ENCODE data around the gene OR11H7. TPM values are rescaled to one million over a fixed set of nuclear protein-coding genes. Genes with fewer than 3 reads are reported as not detected.
"Not testable (repeated sequence)": the region's sequence is repeated elsewhere in the genome, so short reads cannot be mapped to it uniquely, and the experiment has no call there.

OR11H7 gene
- not detected in 2 replicates for total RNA-seq

- no peak for DNase-seq (ENCODE audit: extremely low read depth, low read depth, low spot score)
Observed at GRCh38 chr14:20228681-20229080, at the start of gene OR11H7. TSS of gene OR11H7 (plus strand) at chr14:20228981.

- DNase-seq (ENCODE audit: extremely low read depth, low read depth, low spot score), result no peak
Observed at GRCh38 chr14:20179218-20179617, 49.6 kb upstream of the OR11H7 start.

- no peak for DNase-seq (ENCODE audit: extremely low read depth, low read depth, low spot score)
Observed at GRCh38 chr14:20179880-20180279, 48.9 kb upstream of the OR11H7 start.

- DNase-seq (ENCODE audit: extremely low read depth, low read depth, low spot score), result no peak
Observed at GRCh38 chr14:20180486-20180885, 48.3 kb upstream of the OR11H7 start.

- DNase-seq (ENCODE audit: extremely low read depth, low read depth, low spot score), result no peak
Observed at GRCh38 chr14:20184181-20184580, 44.6 kb upstream of the OR11H7 start.

- DNase-seq (ENCODE audit: extremely low read depth, low read depth, low spot score), result no peak
Observed at GRCh38 chr14:20190596-20190995, 38.2 kb upstream of the OR11H7 start, which contains the start of gene OR11G2. TSS of gene OR11G2 (plus strand) at chr14:20190896. CDS start at chr14:20197438, 6,542 bp downstream.

- no peak for DNase-seq (ENCODE audit: extremely low read depth, low read depth, low spot score)
Observed at GRCh38 chr14:20191396-20191795, 37.4 kb upstream of the OR11H7 start.

- DNase-seq (ENCODE audit: extremely low read depth, low read depth, low spot score), result no peak
Observed at GRCh38 chr14:20194101-20194500, 34.7 kb upstream of the OR11H7 start.

GRCh38 chr14:20195170-20195569 lies 33.6 kb upstream of the OR11H7 start:
- DNase-seq (ENCODE audit: extremely low read depth, low read depth, low spot score), result not testable (repeated sequence)

GRCh38 chr14:20195911-20196310 lies 32.9 kb upstream of the OR11H7 start:
- DNase-seq (ENCODE audit: extremely low read depth, low read depth, low spot score), result no peak

GRCh38 chr14:20197459-20197858 lies 31.3 kb upstream of the OR11H7 start:
- DNase-seq (ENCODE audit: extremely low read depth, low read depth, low spot score), result no peak

GRCh38 chr14:20198991-20199390 lies 29.8 kb upstream of the OR11H7 start:
- no peak for DNase-seq (ENCODE audit: extremely low read depth, low read depth, low spot score)

- DNase-seq (ENCODE audit: extremely low read depth, low read depth, low spot score), result no peak
Observed at GRCh38 chr14:20204721-20205120, 24.1 kb upstream of the OR11H7 start.

- DNase-seq (ENCODE audit: extremely low read depth, low read depth, low spot score), result no peak
Observed at GRCh38 chr14:20209595-20209994, 19.2 kb upstream of the OR11H7 start.

GRCh38 chr14:20212406-20212805 lies 16.4 kb upstream of the OR11H7 start:
- not testable (repeated sequence) for DNase-seq (ENCODE audit: extremely low read depth, low read depth, low spot score)

GRCh38 chr14:20215196-20215595 lies 13.6 kb upstream of the OR11H7 start:
- no peak for DNase-seq (ENCODE audit: extremely low read depth, low read depth, low spot score)

- DNase-seq (ENCODE audit: extremely low read depth, low read depth, low spot score), result no peak
Observed at GRCh38 chr14:20219033-20219432, 9.7 kb upstream of the OR11H7 start.

- no peak for DNase-seq (ENCODE audit: extremely low read depth, low read depth, low spot score)
Observed at GRCh38 chr14:20223410-20223809, 5.4 kb upstream of the OR11H7 start, which contains the start of gene OR11H6. TSS of gene OR11H6 (plus strand) at chr14:20223710. CDS start at chr14:20223710, 0 bp downstream.

GRCh38 chr14:20235415-20235814 lies 6.6 kb downstream of the OR11H7 start:
- not testable (repeated sequence) for DNase-seq (ENCODE audit: extremely low read depth, low read depth, low spot score)

GRCh38 chr14:20247646-20248246 lies 19.0 kb downstream of the OR11H7 start:
- no peak for DNase-seq (ENCODE audit: extremely low read depth, low read depth, low spot score)

GRCh38 chr14:20262642-20263128 lies 33.9 kb downstream of the OR11H7 start:
- no peak for DNase-seq (ENCODE audit: extremely low read depth, low read depth, low spot score)

- not testable (repeated sequence) for DNase-seq (ENCODE audit: extremely low read depth, low read depth, low spot score)
Observed at GRCh38 chr14:20264361-20264760, 35.6 kb downstream of the OR11H7 start.

- DNase-seq (ENCODE audit: extremely low read depth, low read depth, low spot score), result no peak
Observed at GRCh38 chr14:20274062-20274461, 45.3 kb downstream of the OR11H7 start.
